IMR-90 (cell line): ENCODE data around the gene MRC2. TPM values are rescaled to one million over a fixed set of nuclear protein-coding genes. Genes with fewer than 3 reads are reported as not detected.

ENCODE experiments used
- ATAC-seq: fragments of 200-7000 bp; cut with Tn5 transposase; 2 replicates; pipeline ENCODE4 v1.9.1; 2020; ENCODE audit warnings: low read depth, mild to moderate bottlenecking, moderate library complexity
- BruUV-seq: library from RNA; stranded (reverse); fragments of 400-500 nt; replicated peaks from 2 replicates; lab custom pipeline; 2021; lab: Mats Ljungman, UMichigan
- CTCF ChIA-PET: fragments of 300-600 bp; formaldehyde crosslinking; extraction: SDS; loops from one replicate; lab custom pipeline; 2021; ENCODE audit warnings: antibody characterized with exemption; lab: Yijun Ruan, JAX
- POLR2A ChIA-PET: fragments of 300-600 bp; sonication (Branson Sonifier 250); formaldehyde crosslinking; loops from one replicate; lab custom pipeline; 2022; ENCODE audit warnings: antibody characterized with exemption; ENCODE audit not compliant: unreplicated experiment; lab: Charles Lee
- DNase-seq: peaks from one replicate; pipeline ENCODE4 v3.0.0; 2013
- H2AFZ ChIP-seq: replicated peaks from 2 replicates; pipeline ENCODE3; 2013; ENCODE audit warnings: low read length, mild to moderate bottlenecking; ENCODE audit not compliant: poor library complexity
- H2AK5ac ChIP-seq: 2 replicates; pipeline ENCODE4 v1.6.1; 2013; ENCODE audit warnings: low read depth, low read length, inconsistent platforms
- H2AK9ac ChIP-seq: replicated peaks from 2 replicates; pipeline ENCODE3; 2013; ENCODE audit warnings: mild to moderate bottlenecking, low read depth, low read length, moderate library complexity; ENCODE audit not compliant: poor library complexity
- H2BK120ac ChIP-seq: 2 replicates; pipeline ENCODE4 v1.6.1; 2013; ENCODE audit warnings: low read depth, low read length, inconsistent platforms
- H2BK15ac ChIP-seq: 3 replicates; pipeline ENCODE4 v1.6.1; 2013; ENCODE audit warnings: low read depth, low read length, inconsistent platforms
- H2BK20ac ChIP-seq: 2 replicates; pipeline ENCODE4 v1.6.1; 2013; ENCODE audit warnings: low read depth, mild to moderate bottlenecking, inconsistent platforms, low read length, moderate library complexity
- H2BK5ac ChIP-seq: 2 replicates; pipeline ENCODE4 v1.6.1; 2013; ENCODE audit warnings: mild to moderate bottlenecking, low read depth, low read length, inconsistent platforms; ENCODE audit not compliant: poor library complexity, severe bottlenecking
- H3K14ac ChIP-seq: replicated peaks from 2 replicates; pipeline ENCODE4 v1.6.1; 2013; ENCODE audit warnings: low read depth, low read length, inconsistent platforms
- H3K18ac ChIP-seq: 2 replicates; pipeline ENCODE4 v1.6.1; 2013; ENCODE audit warnings: low read depth, low read length, control low read depth
- H3K23ac ChIP-seq: 2 replicates; pipeline ENCODE4 v1.6.1; 2013; ENCODE audit warnings: low read depth, low read length, inconsistent platforms
- H3K27ac ChIP-seq: 2 replicates; pipeline ENCODE4 v1.5.1; 2013; ENCODE audit warnings: mild to moderate bottlenecking, control low read depth, low read length; ENCODE audit not compliant: insufficient read depth
- H3K27me3 ChIP-seq: 2 replicates; pipeline ENCODE4 v1.6.1; 2013; ENCODE audit warnings: low read length; ENCODE audit not compliant: control insufficient read depth, insufficient read depth
- H3K36me3 ChIP-seq: 2 replicates; pipeline ENCODE4 v1.6.1; 2013; ENCODE audit warnings: low read length, mixed read lengths; ENCODE audit not compliant: control insufficient read depth, insufficient read depth
- H3K4ac ChIP-seq: 2 replicates; pipeline ENCODE4 v1.6.1; 2013; ENCODE audit warnings: low read depth, low read length, inconsistent platforms
- H3K4me1 ChIP-seq: 2 replicates; pipeline ENCODE4 v1.6.1; 2013; ENCODE audit warnings: low read length, mixed read lengths; ENCODE audit not compliant: control insufficient read depth, insufficient read depth
- H3K4me2 ChIP-seq: 2 replicates; pipeline ENCODE4 v1.6.1; 2013; ENCODE audit warnings: low read depth, mild to moderate bottlenecking, control low read depth, low read length, moderate library complexity
- H3K4me3 ChIP-seq: 2 replicates; pipeline ENCODE4 v1.5.1; 2013; ENCODE audit warnings: low read depth, mild to moderate bottlenecking, control low read depth, low read length, moderate library complexity; ENCODE audit not compliant: insufficient read depth
- H3K56ac ChIP-seq: 2 replicates; pipeline ENCODE4 v1.6.1; 2013; ENCODE audit warnings: low read length, inconsistent platforms; ENCODE audit not compliant: insufficient read depth; ENCODE audit errors: extremely low read depth
- H3K79me1 ChIP-seq, 2 experiments: 2 replicates each; pipeline ENCODE4 v1.6.1; 2013; ENCODE audit warnings: low read length in 2 of 2, inconsistent platforms in 1 of 2, low read depth in 1 of 2
- H3K9ac ChIP-seq: 2 replicates; pipeline ENCODE4 v1.6.1; 2013; ENCODE audit warnings: low read depth, low read length, control low read depth
- H3K9me1 ChIP-seq: 2 replicates; pipeline ENCODE4 v1.6.1; 2013; ENCODE audit warnings: low read length, inconsistent platforms; ENCODE audit not compliant: insufficient read depth
- H3K9me3 ChIP-seq: 2 replicates; pipeline ENCODE4 v1.6.1; 2013; ENCODE audit warnings: low read length; ENCODE audit not compliant: control insufficient read depth, insufficient read depth
- H4K20me1 ChIP-seq: 2 replicates; pipeline ENCODE4 v1.6.1; 2013; ENCODE audit warnings: low read length, inconsistent platforms; ENCODE audit not compliant: insufficient read depth
- H4K5ac ChIP-seq: 2 replicates; pipeline ENCODE4 v1.6.1; 2013; ENCODE audit warnings: mild to moderate bottlenecking, low read depth, low read length, control low read depth
- H4K8ac ChIP-seq, 2 experiments: 2 replicates each; pipeline ENCODE4 v1.6.1; 2013; ENCODE audit warnings: low read depth in 2 of 2, low read length in 2 of 2, control low read depth in 1 of 2, inconsistent platforms in 1 of 2
- H4K91ac ChIP-seq: 2 replicates; pipeline ENCODE4 v1.6.1; 2013; ENCODE audit warnings: low read depth, low read length, inconsistent platforms; ENCODE audit not compliant: insufficient read depth
- BHLHE40 ChIP-seq: fragments of 150-350 bp; IDR thresholded peaks from 2 replicates; pipeline ENCODE4 v1.6.1; 2016; ENCODE audit warnings: mild to moderate bottlenecking, low read depth, low read length
- CEBPB ChIP-seq: IDR thresholded peaks from 2 replicates; pipeline ENCODE4 v1.6.1; 2012; ENCODE audit warnings: low read depth, low read length, improper control_type of control experiment
- CHD1 ChIP-seq: IDR thresholded peaks from 2 replicates; pipeline ENCODE4 v1.6.1; 2012; ENCODE audit warnings: low read depth, low read length, improper control_type of control experiment
- FOS ChIP-seq: fragments of 150-350 bp; IDR thresholded peaks from 2 replicates; pipeline ENCODE4 v1.6.1; 2016; ENCODE audit warnings: low read depth, low read length
- MAFK ChIP-seq: IDR thresholded peaks from 2 replicates; pipeline ENCODE4 v1.6.1; 2012; ENCODE audit warnings: low read depth, low read length, improper control_type of control experiment
- MXI1 ChIP-seq: IDR thresholded peaks from 2 replicates; pipeline ENCODE4 v1.6.1; 2012; ENCODE audit warnings: low read depth, mild to moderate bottlenecking, low read length, moderate library complexity, borderline replicate concordance
- NFE2L2 ChIP-seq: fragments of 150-350 bp; IDR thresholded peaks from 2 replicates; pipeline ENCODE4 v1.6.1; 2016; ENCODE audit warnings: low read depth, mild to moderate bottlenecking, low read length
- POLR2A ChIP-seq: IDR thresholded peaks from 2 replicates; pipeline ENCODE4 v1.6.1; 2012; ENCODE audit warnings: mild to moderate bottlenecking, low read depth, low read length
- RAD21 ChIP-seq: IDR thresholded peaks from 2 replicates; pipeline ENCODE4 v1.6.1; 2012; ENCODE audit warnings: low read length, improper control_type of control experiment
- RCOR1 ChIP-seq: IDR thresholded peaks from 2 replicates; pipeline ENCODE4 v1.6.1; 2012; ENCODE audit warnings: mild to moderate bottlenecking, low read length, improper control_type of control experiment; ENCODE audit not compliant: insufficient replicate concordance
- RFX5 ChIP-seq: IDR thresholded peaks from 2 replicates; pipeline ENCODE4 v1.8.0; 2012; ENCODE audit warnings: low read depth, mild to moderate bottlenecking, low read length, moderate library complexity
- SMC3 ChIP-seq: fragments of 150-350 bp; IDR thresholded peaks from 2 replicates; pipeline ENCODE4 v1.6.1; 2016; ENCODE audit warnings: low read depth, mild to moderate bottlenecking, antibody characterized with exemption, low read length, moderate library complexity
- USF2 ChIP-seq: fragments of 150-350 bp; IDR thresholded peaks from 2 replicates; pipeline ENCODE4 v1.6.1; 2017; ENCODE audit warnings: mild to moderate bottlenecking, antibody characterized with exemption, low read length, low read depth
- WGBS, 2 experiments: methylation state at CpG; one replicate each; pipeline versions ENCODE4 v1.1.5 to v1.1.7; 2013; ENCODE audit warnings: missing lambda C conversion rate in 2 of 2; ENCODE audit not compliant: insufficient read length in 1 of 2; ENCODE audit errors: extremely low coverage in 2 of 2; 5-methylcytosine and 5-hydroxymethylcytosine counted together
- dilution Hi-C: fragments of 300-500 bp; cut with HindIII; formaldehyde crosslinking; loops from one replicate; pipeline ENCODE4 v1.14.3; 2018; ENCODE audit warnings: low sequenced_read_pairs; ENCODE audit not compliant: unreplicated experiment
- in situ Hi-C: fragments of 300-500 bp; cut with MboI; formaldehyde crosslinking; loops from 3 replicates; pipeline ENCODE4 v1.14.3; 2019; ENCODE audit warnings: low sequenced_read_pairs, inconsistent platforms, mixed read lengths
- intact Hi-C: fragments of 100-400 bp; cut with micrococcal nuclease; formaldehyde crosslinking; loops from 2 replicates; pipeline ENCODE4 v1.10.0; 2022
- polyA plus RNA-seq, 3 experiments: library from polyadenylated mRNA; depleted of rRNA; stranded (reverse); fragments of >200 nt; gene quantifications; 2 replicates each; pipeline ENCODE4 v1.2.3, GENCODE V29; 2012; ENCODE audit warnings: low replicate concordance in 1 of 3
- total RNA-seq: library from RNA; depleted of rRNA; stranded (reverse); fragments of >200 nt; gene quantifications from 2 replicates; pipeline ENCODE4 v1.2.3, GENCODE V29; 2012
- TF ChIP-seq, protein P1 (sequence below): conservative IDR thresholded peaks from 2 replicates; pipeline ENCODE4 v1.5.1; 2012; ENCODE audit warnings: mild to moderate bottlenecking, low read depth, low read length, improper control_type of control experiment
- TF ChIP-seq, protein P2 (sequence below): fragments of 150-350 bp; IDR thresholded peaks from 2 replicates; pipeline ENCODE4 v1.6.1; 2016; ENCODE audit warnings: low read depth, mild to moderate bottlenecking, low read length, moderate library complexity, borderline replicate concordance

MRC2 gene
- total and polyA plus RNA-seq, 2 of the 4 experiments (the other 2 are of a cell fraction), result 39.3 to 137 TPM

DNA sequence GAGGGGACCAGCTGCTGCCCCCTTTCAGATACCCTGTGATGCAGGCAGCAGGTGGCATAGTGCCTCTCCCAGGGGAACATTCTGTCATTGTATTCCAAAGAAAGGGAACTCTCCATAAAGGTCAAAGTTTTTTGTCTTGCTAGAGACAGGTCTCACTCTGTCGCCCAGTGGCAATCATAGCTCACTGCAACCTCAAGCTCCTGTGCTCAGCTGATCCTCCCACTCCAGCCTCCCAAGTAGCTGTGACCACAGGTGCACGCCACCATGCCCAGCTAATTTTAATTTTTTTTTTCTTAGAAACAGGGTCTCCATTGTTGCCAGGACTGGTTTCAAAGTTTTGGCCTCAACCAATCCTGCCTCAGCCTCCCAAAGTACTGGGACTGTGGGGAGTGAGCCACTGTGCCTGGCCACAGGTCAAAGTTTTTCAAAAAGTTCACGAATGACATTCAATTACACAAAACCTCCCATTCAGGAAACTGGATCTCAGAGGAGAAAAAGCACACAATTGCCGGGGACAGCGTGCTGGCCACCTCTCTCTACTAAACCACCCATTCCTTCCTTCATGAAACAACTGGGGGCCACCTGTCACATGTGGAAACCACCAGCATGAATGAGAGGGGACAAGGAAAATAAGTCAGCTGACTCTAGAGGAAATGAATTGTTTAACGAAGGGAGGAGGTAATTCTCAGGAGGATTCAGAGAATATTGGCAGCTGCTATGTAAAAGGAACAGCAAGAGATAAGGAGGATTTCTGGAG is 100.6 kb downstream of the MRC2 start:
- Histone ChIP-seq H2BK15ac (no peak overlapping the region), H2BK5ac (no peak overlapping the region), H4K5ac (no peak overlapping the region), H4K91ac (no peak overlapping the region), H3K9ac (no peak overlapping the region), H3K9me1 (peaks cover 3% of the 10 kb centered on the region), H3K27ac (no peak overlapping the region), H3K4me1 (peaks cover 5% of the 10 kb centered on the region), H3K79me1 (no peaks in the 10 kb centered on the region; a peak in 1 of 4 replicates), H3K14ac (no peak overlapping the region), H3K4me3 (no peak overlapping the region), H3K23ac (no peak overlapping the region), H2BK120ac (no peak overlapping the region), H3K4ac (no peak overlapping the region), H3K4me2 (no peak overlapping the region), H3K27me3 (no peaks in the 10 kb centered on the region), H3K9me3 (no peaks in the 10 kb centered on the region), H3K56ac (no peak overlapping the region), H2BK20ac (no peak overlapping the region), H3K36me3 (no peaks in the 10 kb centered on the region), H4K8ac (no peak overlapping the region), H2AK9ac (no peak overlapping the region), H2AK5ac (no peak overlapping the region; the same call in 1 of the 2 replicates), H3K18ac (no peak overlapping the region), H2AFZ (peak overlapping the region; percentile 7), H4K20me1 (no peaks in the 10 kb centered on the region)
- POLR2A ChIA-PET, result interaction anchor here (0.6 kb wide), 1 partner anchor 12 kb away, joined by 3 read pairs; no protein-coding TSS in a partner anchor
- intact Hi-C loops (no loop called here), dilution Hi-C loops (no loop called here), in situ Hi-C loops (no loop called here)
- WGBS, 2 experiments, result 80% methylated on average over 1 of the region's 6 CpGs; no CpG with 5 or more reads in 1 of the 2 experiments
- no TSS peak for BruUV-seq
- ATAC-seq (no peak), DNase-seq (no peak)
- TF ChIP-seq, protein P1, sequence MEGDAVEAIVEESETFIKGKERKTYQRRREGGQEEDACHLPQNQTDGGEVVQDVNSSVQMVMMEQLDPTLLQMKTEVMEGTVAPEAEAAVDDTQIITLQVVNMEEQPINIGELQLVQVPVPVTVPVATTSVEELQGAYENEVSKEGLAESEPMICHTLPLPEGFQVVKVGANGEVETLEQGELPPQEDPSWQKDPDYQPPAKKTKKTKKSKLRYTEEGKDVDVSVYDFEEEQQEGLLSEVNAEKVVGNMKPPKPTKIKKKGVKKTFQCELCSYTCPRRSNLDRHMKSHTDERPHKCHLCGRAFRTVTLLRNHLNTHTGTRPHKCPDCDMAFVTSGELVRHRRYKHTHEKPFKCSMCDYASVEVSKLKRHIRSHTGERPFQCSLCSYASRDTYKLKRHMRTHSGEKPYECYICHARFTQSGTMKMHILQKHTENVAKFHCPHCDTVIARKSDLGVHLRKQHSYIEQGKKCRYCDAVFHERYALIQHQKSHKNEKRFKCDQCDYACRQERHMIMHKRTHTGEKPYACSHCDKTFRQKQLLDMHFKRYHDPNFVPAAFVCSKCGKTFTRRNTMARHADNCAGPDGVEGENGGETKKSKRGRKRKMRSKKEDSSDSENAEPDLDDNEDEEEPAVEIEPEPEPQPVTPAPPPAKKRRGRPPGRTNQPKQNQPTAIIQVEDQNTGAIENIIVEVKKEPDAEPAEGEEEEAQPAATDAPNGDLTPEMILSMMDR, result no peak
- TF ChIP-seq RCOR1 (no peak), CHD1 (no peak), RAD21 (no peak), MAFK (no peak), FOS (no peak), CEBPB (no peak), SMC3 (no peak), MXI1 (no peak), POLR2A (no peak), BHLHE40 (no peak), RFX5 (no peak), USF2 (no peak), NFE2L2 (no peak)
- TF ChIP-seq, protein P2, sequence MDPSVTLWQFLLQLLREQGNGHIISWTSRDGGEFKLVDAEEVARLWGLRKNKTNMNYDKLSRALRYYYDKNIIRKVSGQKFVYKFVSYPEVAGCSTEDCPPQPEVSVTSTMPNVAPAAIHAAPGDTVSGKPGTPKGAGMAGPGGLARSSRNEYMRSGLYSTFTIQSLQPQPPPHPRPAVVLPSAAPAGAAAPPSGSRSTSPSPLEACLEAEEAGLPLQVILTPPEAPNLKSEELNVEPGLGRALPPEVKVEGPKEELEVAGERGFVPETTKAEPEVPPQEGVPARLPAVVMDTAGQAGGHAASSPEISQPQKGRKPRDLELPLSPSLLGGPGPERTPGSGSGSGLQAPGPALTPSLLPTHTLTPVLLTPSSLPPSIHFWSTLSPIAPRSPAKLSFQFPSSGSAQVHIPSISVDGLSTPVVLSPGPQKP, result no peak
- CTCF ChIA-PET, result interaction anchor here (0.7 kb wide), 1 partner anchor 27 kb away, joined by 3 read pairs; no protein-coding TSS in a partner anchor
